GM21786 (cell line): Measurements from ENCODE around the gene GCC1.
"Not testable (repeated sequence)": the region's sequence is repeated elsewhere in the genome, so short reads cannot be mapped to it uniquely, and the experiment has no call there.

Experiments used
- ATAC-seq: cut with Tn5 transposase; IDR thresholded peaks from one replicate; pipeline ENCODE4 v1.9.1; 2021; ENCODE audit not compliant: unreplicated experiment

Gene GCC1

GRCh38 chr7:127589896-127590295 is 4.5 kb upstream of the GCC1 start:
- ATAC-seq: no peak

DNA sequence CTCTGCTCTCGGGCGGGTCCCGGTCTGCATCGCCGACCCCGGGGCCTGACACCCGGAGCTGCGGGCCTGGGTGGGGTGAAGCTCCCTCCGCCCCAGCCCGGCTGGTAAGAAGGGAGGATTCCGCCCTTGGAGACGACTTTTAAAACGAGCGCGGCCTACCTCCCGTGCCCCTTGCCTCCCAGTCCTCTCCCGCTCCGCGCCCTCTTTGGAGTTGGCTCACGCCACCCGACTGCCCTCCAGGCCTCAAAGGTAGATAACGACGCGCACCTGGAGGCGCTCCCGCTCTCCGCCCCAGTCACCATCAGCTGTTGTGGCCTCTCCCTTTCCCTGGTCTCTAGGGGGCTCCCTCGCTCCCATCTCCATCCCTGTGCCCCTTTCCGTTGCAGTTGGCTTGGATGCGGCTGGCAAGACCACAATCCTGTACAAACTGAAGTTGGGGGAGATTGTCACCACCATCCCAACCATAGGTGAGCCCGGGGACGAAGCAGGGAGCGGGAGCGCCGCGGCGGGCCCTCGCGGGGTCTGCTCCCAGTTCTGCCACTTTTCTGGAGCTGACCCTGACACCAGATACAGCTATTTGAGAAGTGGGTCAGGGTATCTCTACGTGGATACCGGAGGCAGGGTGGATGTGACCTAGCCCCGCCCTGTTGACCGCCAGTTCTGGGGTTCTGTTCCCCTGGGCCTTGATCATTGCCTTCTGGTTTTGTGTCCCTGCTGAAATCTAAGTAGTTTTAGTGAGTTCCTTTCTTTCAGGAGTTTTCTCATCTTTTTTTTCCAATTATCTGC is 3.5 kb upstream of the GCC1 start:
- peak; percentile 25 for ATAC-seq

DNA sequence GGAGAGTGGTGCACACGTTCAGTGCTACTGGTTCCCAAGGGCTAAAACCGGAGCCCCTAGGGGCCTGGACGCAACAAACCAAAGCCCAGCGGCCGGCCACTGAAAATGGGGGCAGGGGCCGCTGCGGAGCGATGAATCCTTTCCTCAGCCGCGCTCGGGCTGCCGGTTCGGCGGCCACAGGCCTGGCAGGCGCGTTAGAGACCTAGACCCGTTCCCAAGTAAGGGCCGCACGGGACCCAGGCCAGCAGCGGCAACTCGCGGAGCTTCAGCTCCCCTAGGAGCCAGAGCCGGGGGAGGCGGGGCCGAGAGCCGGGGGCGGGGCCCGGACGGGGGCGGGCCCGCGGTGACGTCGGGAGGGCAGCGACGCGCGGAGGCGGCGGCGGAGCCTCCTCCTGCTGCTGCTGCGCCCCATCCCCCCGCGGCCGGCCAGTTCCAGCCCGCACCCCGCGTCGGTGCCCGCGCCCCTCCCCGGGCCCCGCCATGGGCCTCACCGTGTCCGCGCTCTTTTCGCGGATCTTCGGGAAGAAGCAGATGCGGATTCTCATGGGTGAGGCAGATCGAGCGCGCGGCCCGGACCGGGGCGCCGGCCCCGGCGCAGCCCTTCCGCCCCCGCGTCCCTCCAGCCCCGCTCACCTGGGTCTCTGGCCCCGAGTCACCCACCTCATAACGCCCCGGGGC is 2.8 kb upstream of the GCC1 start, which contains the start of gene ARF5:
Gene ARF5 (plus strand): TSS at position 393 of the 678 bp plus-strand sequence. CDS start 88 bp downstream, at position 481.
- ATAC-seq: peak; percentile 62

DNA sequence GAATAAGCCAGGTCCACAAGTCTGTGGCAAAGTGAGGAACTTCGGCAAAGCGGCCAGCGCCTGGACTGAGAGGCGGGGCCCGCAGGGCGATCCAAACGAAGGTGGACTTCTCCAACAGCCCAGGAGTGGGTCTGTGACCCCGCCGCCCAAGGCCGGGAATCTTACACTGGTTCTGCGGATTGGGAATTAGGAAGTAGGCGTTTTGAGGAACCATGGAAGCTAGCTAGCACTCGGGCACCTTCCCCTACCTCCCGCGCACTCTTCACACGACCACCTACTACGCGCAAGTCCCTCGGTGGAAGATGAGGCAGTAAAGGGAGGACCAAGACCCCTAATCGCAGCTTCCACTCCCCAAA is 2.2 kb upstream of the GCC1 start:
- no peak for ATAC-seq

- ATAC-seq: no peak
Observed at GRCh38 chr7:127586346-127586745, 950 bp upstream of the GCC1 start.

GRCh38 chr7:127584648-127585043 is 750 bp downstream of the GCC1 start:
- no peak for ATAC-seq

- ATAC-seq: no peak
Observed at GRCh38 chr7:127582361-127582760, 3.0 kb downstream of the GCC1 start.

DNA sequence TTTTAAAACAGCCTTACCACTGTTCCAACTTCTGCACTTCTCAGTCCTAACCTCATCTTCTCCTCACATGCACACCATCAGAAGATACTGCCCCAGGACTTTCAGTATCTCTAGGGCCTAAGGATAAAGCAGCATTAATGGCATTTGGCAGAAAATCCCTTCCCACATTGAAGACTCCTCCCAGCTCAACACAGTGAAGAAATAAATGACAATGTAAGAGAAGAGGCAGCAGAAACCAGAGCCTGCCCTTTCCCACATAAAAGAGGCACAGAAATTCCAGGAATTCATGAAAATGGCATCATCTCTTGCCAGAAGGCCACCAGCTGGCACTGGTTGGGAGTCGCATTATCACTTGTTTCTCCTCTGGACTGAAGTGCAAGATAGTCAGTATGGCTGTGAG is 3.7 kb downstream of the GCC1 start:
- ATAC-seq: no peak

DNA sequence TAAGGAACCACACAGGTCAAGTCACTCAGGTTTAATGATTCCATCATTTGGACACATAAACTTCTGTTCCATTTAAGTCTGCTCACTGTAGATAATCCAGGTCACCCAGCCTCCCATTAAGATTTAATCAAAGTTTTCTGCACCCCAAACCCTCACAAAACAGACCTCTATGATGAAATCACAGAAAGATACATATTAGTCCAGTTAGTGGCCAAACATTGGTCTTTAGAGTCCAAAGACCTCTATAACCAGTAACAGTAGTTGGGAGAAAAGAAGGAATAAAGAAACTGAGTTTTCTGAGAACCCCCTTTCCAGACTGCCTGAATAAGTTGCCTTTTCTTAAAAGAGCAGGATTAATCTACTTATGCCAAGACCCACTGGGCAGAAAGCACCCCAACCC is 4.8 kb downstream of the GCC1 start:
- no peak for ATAC-seq

- no peak for ATAC-seq
Observed at GRCh38 chr7:127578711-127579275, 6.6 kb downstream of the GCC1 start.

DNA sequence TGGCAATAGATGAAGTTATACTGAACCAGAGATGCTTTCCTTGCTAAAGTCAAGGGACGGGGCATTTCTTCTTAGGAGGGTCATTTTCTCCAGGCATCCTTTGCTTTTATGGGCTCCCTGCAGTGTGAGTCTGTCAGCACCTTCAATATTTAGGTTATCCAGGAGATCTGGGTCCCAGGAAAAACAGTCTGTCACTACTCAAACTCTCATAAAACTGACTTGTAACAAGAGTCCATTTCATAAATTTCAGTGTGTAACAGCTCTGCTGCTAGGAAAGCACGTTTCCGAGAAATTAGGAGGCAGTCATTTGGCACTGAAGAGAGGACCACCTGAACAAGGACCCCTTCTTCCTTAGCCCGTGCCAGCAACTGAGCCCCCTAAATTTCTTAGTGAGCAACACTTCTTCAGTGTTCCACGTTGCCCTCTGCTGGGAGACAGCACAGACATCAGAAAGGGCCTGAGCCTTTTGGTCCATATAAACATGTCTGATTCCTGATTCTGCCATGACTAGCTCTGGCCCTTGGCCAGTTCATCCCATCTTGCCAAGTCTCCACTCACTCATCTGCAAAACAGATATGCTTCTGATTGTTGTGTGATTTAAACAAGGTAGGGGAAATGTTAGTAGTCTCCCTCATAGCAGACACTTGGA is 7.2 kb downstream of the GCC1 start:
- no peak for ATAC-seq

- ATAC-seq: no peak
Observed at GRCh38 chr7:127571741-127572505, 13.5 kb downstream of the GCC1 start.

GRCh38 chr7:127568034-127568433 is 17.4 kb downstream of the GCC1 start:
- ATAC-seq: not testable (repeated sequence)

DNA sequence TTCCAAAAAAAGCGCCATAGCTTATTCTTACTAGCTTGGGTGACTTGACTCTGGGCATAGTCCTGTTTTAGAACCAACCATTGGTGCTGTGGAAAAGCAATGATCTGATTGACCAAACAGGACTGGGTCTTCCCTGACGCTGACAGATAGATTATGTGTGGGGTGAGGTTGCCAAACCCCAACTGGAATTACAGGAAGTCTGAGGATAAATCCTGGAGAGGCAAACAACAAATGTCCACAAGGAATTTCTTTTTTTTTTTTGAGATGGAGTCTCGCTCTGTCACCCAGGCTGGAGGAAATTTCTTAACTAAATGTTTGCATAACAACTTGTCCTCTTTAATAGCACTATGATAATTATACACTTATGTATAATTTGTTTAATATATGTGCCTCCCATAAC is 19.2 kb downstream of the GCC1 start:
- no peak for ATAC-seq

GRCh38 chr7:127557803-127558202 is 27.6 kb downstream of the GCC1 start:
- no peak for ATAC-seq

- ATAC-seq: no peak
Observed at GRCh38 chr7:127556404-127556803, 29.0 kb downstream of the GCC1 start.

DNA sequence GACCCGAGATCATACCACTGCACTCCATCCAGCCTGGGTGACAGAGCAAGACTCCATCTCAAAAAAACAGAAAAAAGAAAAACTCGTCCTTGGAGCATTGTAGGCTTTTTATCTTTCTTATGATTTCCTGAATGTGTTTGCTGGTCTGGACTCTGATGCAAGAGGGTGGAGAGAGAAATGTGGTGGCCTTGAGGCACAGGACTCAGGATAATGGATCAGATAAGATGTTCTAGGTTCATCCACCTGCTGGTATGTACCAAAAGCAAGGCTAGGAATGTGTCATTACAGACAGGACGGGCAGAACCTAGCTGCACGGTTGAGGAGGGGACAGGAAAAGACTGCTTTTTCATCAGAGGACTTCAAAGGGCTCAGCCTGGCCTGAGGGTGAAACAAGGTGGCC is 33.5 kb downstream of the GCC1 start:
- no peak for ATAC-seq

- no peak for ATAC-seq
Observed at GRCh38 chr7:127550247-127550646, 35.1 kb downstream of the GCC1 start.

- no peak for ATAC-seq
Observed at GRCh38 chr7:127546313-127546712, 39.1 kb downstream of the GCC1 start.

GRCh38 chr7:127541548-127541947 is 43.8 kb downstream of the GCC1 start:
- no peak for ATAC-seq

DNA sequence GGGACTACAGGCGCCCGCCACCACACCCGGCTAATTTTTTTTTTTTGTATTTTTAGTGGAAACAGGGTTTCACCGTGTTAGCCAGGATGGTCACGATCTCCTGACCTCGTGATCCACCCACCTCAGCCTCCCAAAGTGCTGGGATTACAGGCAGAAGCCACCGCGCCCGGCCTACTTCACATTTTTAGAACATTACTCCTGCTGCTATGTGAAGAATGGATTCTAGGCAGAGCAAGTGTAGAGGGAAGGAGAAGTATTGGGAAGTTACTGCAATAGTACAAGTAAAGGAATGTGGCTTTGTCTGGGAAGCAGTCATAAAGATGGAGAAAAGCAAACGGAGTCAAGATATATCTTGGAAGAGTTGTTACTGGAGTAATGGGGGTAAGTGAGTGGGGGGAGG is 44.9 kb downstream of the GCC1 start:
- ATAC-seq: not testable (repeated sequence)
